RWPE2 (cell line): ENCODE data around the gene LRFN5.
A peak's percentile ranks its signal among the peaks of the same experiment; 100 is the strongest.

Experiments
- ATAC-seq: fragments of 200-7000 bp; cut with Tn5 transposase; 3 replicates; pipeline ENCODE4 v1.9.1; 2021; ENCODE audit warnings: low read depth
- DNase-seq: peaks from one replicate; pipeline ENCODE4 v3.0.0-alpha.2; 2020; ENCODE audit warnings: low spot score
- H3K27ac ChIP-seq: fragments of 450-650 bp; 2 replicates; pipeline ENCODE4 v1.5.1; 2017; ENCODE audit warnings: mild to moderate bottlenecking; ENCODE audit not compliant: poor library complexity, severe bottlenecking
- H3K27me3 ChIP-seq: fragments of 250-450 bp; sonication (Bioruptor Pico); 2 replicates; pipeline ENCODE4 v1.5.1; 2021; ENCODE audit warnings: mild to moderate bottlenecking, moderate library complexity; ENCODE audit not compliant: insufficient read depth, poor library complexity, severe bottlenecking
- H3K36me3 ChIP-seq: fragments of 250-450 bp; sonication (Bioruptor Pico); 2 replicates; pipeline ENCODE4 v1.5.1; 2020; ENCODE audit warnings: low read depth, mild to moderate bottlenecking, moderate library complexity
- H3K4me1 ChIP-seq: fragments of 250-450 bp; sonication (Bioruptor Pico); 2 replicates; pipeline ENCODE4 v1.5.1; 2021; ENCODE audit warnings: mild to moderate bottlenecking, moderate library complexity; ENCODE audit not compliant: insufficient read depth, poor library complexity, severe bottlenecking
- H3K4me3 ChIP-seq: fragments of 250-450 bp; sonication (Bioruptor Pico); 2 replicates; pipeline ENCODE4 v1.5.1; 2021; ENCODE audit warnings: mild to moderate bottlenecking, moderate library complexity; ENCODE audit not compliant: severe bottlenecking
- H3K9me3 ChIP-seq: fragments of 250-450 bp; sonication (Bioruptor Pico); 2 replicates; pipeline ENCODE4 v1.5.1; 2021; ENCODE audit warnings: mild to moderate bottlenecking, moderate library complexity; ENCODE audit not compliant: severe bottlenecking
- CTCF ChIP-seq: fragments of 450-650 bp; IDR thresholded peaks from one replicate; pipeline ENCODE4 v1.5.1; 2017; ENCODE audit warnings: mild to moderate bottlenecking, moderate library complexity; ENCODE audit not compliant: poor library complexity, severe bottlenecking

LRFN5 gene

GRCh38 chr14:41785696-41786095 is 179.0 kb downstream of the LRFN5 start:
- Histone ChIP-seq H3K4me3 (no peak overlapping the region), H3K27ac (no peak overlapping the region), H3K9me3 (no peaks in the 10 kb centered on the region), H3K27me3 (peaks cover 3% of the 10 kb centered on the region), H3K4me1 (no peaks in the 10 kb centered on the region), H3K36me3 (no peaks in the 10 kb centered on the region)
- TF ChIP-seq CTCF: no peak
- ATAC-seq (peak; percentile 19; the same call in 1 of the 3 replicates), DNase-seq (no peak)

- DNase-seq: no peak
- peaks cover 3% of the 10 kb centered on the region for H3K27me3 ChIP-seq
- ATAC-seq: no peak
- H3K9me3 ChIP-seq: no peaks in the 10 kb centered on the region
- H3K4me3 ChIP-seq: no peak overlapping the region
- no peaks in the 10 kb centered on the region for H3K36me3 ChIP-seq
- no peak for TF ChIP-seq CTCF
- no peaks in the 10 kb centered on the region for H3K4me1 ChIP-seq
- H3K27ac ChIP-seq: no peak overlapping the region
Observed at GRCh38 chr14:41799817-41800216, 193.1 kb downstream of the LRFN5 start.

- ATAC-seq: no peak
- no peak for TF ChIP-seq CTCF
- Histone ChIP-seq H3K27ac (no peak overlapping the region), H3K9me3 (no peaks in the 10 kb centered on the region), H3K4me1 (no peaks in the 10 kb centered on the region), H3K36me3 (no peaks in the 10 kb centered on the region), H3K27me3 (no peaks in the 10 kb centered on the region), H3K4me3 (no peak overlapping the region)
- DNase-seq: no peak
Observed at GRCh38 chr14:41805633-41806032, 199.0 kb downstream of the LRFN5 start.

- Histone ChIP-seq H3K4me1 (no peaks in the 10 kb centered on the region), H3K27me3 (no peaks in the 10 kb centered on the region), H3K36me3 (no peaks in the 10 kb centered on the region), H3K4me3 (no peak overlapping the region), H3K9me3 (no peaks in the 10 kb centered on the region), H3K27ac (no peak overlapping the region)
- ATAC-seq (no peak; the same call in 2 of the 3 replicates), DNase-seq (no peak)
- no peak for TF ChIP-seq CTCF
Observed at GRCh38 chr14:41806366-41806975, 199.8 kb downstream of the LRFN5 start.

DNA sequence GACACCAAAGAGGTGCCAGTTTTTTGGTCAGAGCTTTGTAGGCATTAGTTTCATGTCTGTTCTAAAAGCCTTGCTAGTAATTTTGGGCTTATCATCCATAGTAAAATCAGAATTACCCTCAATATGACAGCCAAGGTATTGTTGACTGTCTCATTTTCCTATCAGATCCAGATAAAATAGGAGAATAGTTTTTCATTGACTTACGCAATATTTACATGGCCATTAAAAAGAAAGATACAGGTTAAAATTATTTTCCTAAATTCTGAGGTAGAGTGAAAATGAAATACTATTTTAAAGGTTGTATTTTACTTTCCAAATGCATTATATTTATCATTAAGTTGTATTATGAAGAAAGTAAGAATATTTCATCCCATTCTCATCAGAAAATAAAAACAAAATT is 203.7 kb downstream of the LRFN5 start:
- Histone ChIP-seq H3K4me1 (no peaks in the 10 kb centered on the region), H3K36me3 (no peaks in the 10 kb centered on the region), H3K27me3 (no peaks in the 10 kb centered on the region), H3K4me3 (no peak overlapping the region), H3K27ac (no peak overlapping the region), H3K9me3 (no peaks in the 10 kb centered on the region)
- ATAC-seq: no peak
- no peak for TF ChIP-seq CTCF
- no peak for DNase-seq
